Prostate gland (tissue), 2 donors: ENCODE results near the gene GRIN2A. TPM values are rescaled to one million over a fixed set of nuclear protein-coding genes. Genes with fewer than 3 reads are reported as not detected.

Experiments
- DNase-seq: peaks from one replicate; pipeline ENCODE4 v3.0.0-alpha.2; 2019; ENCODE audit warnings: low spot score
- H3K27ac ChIP-seq, 2 donors: fragments of 200-600 bp; sonication (generic); 2 replicates each; pipeline ENCODE4 v1.5.1; 2017 to 2019
- H3K27me3 ChIP-seq: fragments of 200-600 bp; sonication (generic); replicated peaks from 2 replicates; pipeline ENCODE4 v1.5.1; 2019; ENCODE audit not compliant: insufficient read depth
- H3K36me3 ChIP-seq, 2 donors: fragments of 200-600 bp; sonication (generic); 1 replicate in 1 of 2; 2 replicates in 1 of 2; pipeline versions ENCODE4 v1.5.1 to v1.8.1; 2017 to 2019
- H3K4me1 ChIP-seq: fragments of 200-600 bp; sonication (generic); replicated peaks from 2 replicates; pipeline ENCODE4 v1.5.1; 2019
- H3K4me3 ChIP-seq, 2 donors: fragments of 200-600 bp; sonication (generic); 2 replicates each; pipeline ENCODE4 v1.5.1; 2017 to 2019
- H3K9me3 ChIP-seq: fragments of 200-600 bp; sonication (generic); 2 replicates; pipeline ENCODE4 v1.5.1; 2017
- CTCF ChIP-seq, 4 experiments: fragments of 200-600 bp in 2 of 4; fragments of 450-650 bp in 2 of 4; sonication (generic) in 2 of 4; IDR thresholded peaks; 1 replicate in 3 of 4; 2 replicates in 1 of 4; pipeline ENCODE4 v1.5.1; 2016 to 2019; ENCODE audit warnings: antibody characterized with exemption in 4 of 4, mild to moderate bottlenecking in 2 of 4, moderate library complexity in 2 of 4
- POLR2A ChIP-seq: fragments of 450-650 bp; IDR thresholded peaks from one replicate; pipeline ENCODE4 v1.6.1; 2016; ENCODE audit warnings: antibody characterized with exemption, mild to moderate bottlenecking
- POLR2AphosphoS5 ChIP-seq: sonication (generic); formaldehyde crosslinking; IDR thresholded peaks from one replicate; pipeline ENCODE4 v1.6.1; 2017; ENCODE audit warnings: antibody characterized with exemption
- WGBS: methylation state at CpG from one replicate; pipeline ENCODE4 v1.1.5; 2018; 5-methylcytosine and 5-hydroxymethylcytosine counted together
- intact Hi-C: fragments of 100-400 bp; cut with DNase I; formaldehyde crosslinking; loops from one replicate; pipeline ENCODE4 v1.14.2; 2022
- total RNA-seq, 2 donors: library from RNA; depleted of rRNA; stranded (reverse); fragments of >200 nt; gene quantifications; one replicate each; pipeline ENCODE4 v1.1.0, GENCODE V29; 2016

Gene GRIN2A
- total RNA-seq, 2 donors from 2014 or later = 0.23 to 11.4 TPM

- Histone ChIP-seq H3K27me3 (no peaks in the 10 kb centered on the region), H3K27ac (no peak overlapping the region), H3K4me1 (no peaks in the 10 kb centered on the region), H3K9me3 (no peaks in the 10 kb centered on the region), H3K4me3 (no peak overlapping the region), H3K36me3 (no peaks in the 10 kb centered on the region)
- 93% methylated on average over 5 of the region's 5 CpGs for WGBS
- no peak for TF ChIP-seq CTCF (IDR thresholded peaks at IDR 0.05)
- TF ChIP-seq POLR2AphosphoS5 = no peak
- TF ChIP-seq POLR2A = no peak
- DNase-seq = no peak
- intact Hi-C loops = no loop called here
Observed at GRCh38 chr16:10137341-10137740, 44.9 kb downstream of the GRIN2A start.

GRCh38 chr16:10136916-10137315 lies 45.3 kb downstream of the GRIN2A start:
- Histone ChIP-seq H3K27ac (no peak overlapping the region), H3K4me1 (no peaks in the 10 kb centered on the region), H3K4me3 (no peak overlapping the region), H3K36me3 (no peaks in the 10 kb centered on the region), H3K27me3 (no peaks in the 10 kb centered on the region), H3K9me3 (no peaks in the 10 kb centered on the region)
- TF ChIP-seq POLR2A (no peak), CTCF (IDR thresholded peaks at IDR 0.05) (no peak), POLR2AphosphoS5 (no peak)
- DNase-seq = no peak
- intact Hi-C loops = no loop called here
- 20% methylated on average over 3 of the region's 3 CpGs for WGBS

- Histone ChIP-seq H3K27me3 (no peaks in the 10 kb centered on the region), H3K4me1 (no peaks in the 10 kb centered on the region), H3K27ac (no peak overlapping the region), H3K4me3 (no peak overlapping the region), H3K9me3 (no peaks in the 10 kb centered on the region), H3K36me3 (no peaks in the 10 kb centered on the region)
- WGBS = 62% methylated on average over 3 of the region's 3 CpGs
- DNase-seq = no peak
- intact Hi-C loops = no loop called here
- TF ChIP-seq POLR2AphosphoS5 = no peak
- TF ChIP-seq POLR2A = no peak
Observed at GRCh38 chr16:10130538-10130937, 51.7 kb downstream of the GRIN2A start.

GRCh38 chr16:10128397-10129258 lies 53.6 kb downstream of the GRIN2A start:
- 77% methylated on average over 9 of the region's 9 CpGs for WGBS
- no peak for DNase-seq
- no peak overlapping the region for H3K27ac ChIP-seq
- TF ChIP-seq POLR2A (no peak), CTCF (IDR thresholded peaks at IDR 0.05) (no peak), POLR2AphosphoS5 (no peak)
- H3K9me3 ChIP-seq = no peaks in the 10 kb centered on the region
- no peak overlapping the region for H3K4me3 ChIP-seq
- no peaks in the 10 kb centered on the region for H3K4me1 ChIP-seq
- H3K27me3 ChIP-seq = no peaks in the 10 kb centered on the region
- intact Hi-C loops = no loop called here
- no peaks in the 10 kb centered on the region for H3K36me3 ChIP-seq

GRCh38 chr16:10126686-10127085 lies 55.5 kb downstream of the GRIN2A start:
- Histone ChIP-seq H3K4me3 (no peak overlapping the region), H3K4me1 (no peaks in the 10 kb centered on the region), H3K27me3 (no peaks in the 10 kb centered on the region), H3K9me3 (no peaks in the 10 kb centered on the region), H3K27ac (no peak overlapping the region), H3K36me3 (no peaks in the 10 kb centered on the region)
- DNase-seq = no peak
- WGBS = 65% methylated on average over 3 of the region's 3 CpGs
- intact Hi-C loops = no loop called here
- TF ChIP-seq POLR2A (no peak), CTCF (IDR thresholded peaks at IDR 0.05) (no peak), POLR2AphosphoS5 (no peak)
